HepG2 (cell line): Measurements from ENCODE around the gene NFATC3. TPM values are rescaled to one million over a fixed set of nuclear protein-coding genes. Genes with fewer than 3 reads are reported as not detected.

ENCODE experiments used
- FOXO1 ChIP-seq: sonication (generic); formaldehyde crosslinking; IDR thresholded peaks from 2 replicates; pipeline ENCODE4 v1.4.0; 2020; ENCODE audit warnings: missing genetic modification reagents
- HDAC1 ChIP-seq: sonication (generic); formaldehyde crosslinking; IDR thresholded peaks from 2 replicates; pipeline ENCODE4 v1.5.1; 2020; ENCODE audit warnings: mild to moderate bottlenecking, missing genetic modification reagents
- HNF4G ChIP-seq, 2 experiments: sonication (generic) in 1 of 2; formaldehyde crosslinking in 1 of 2; IDR thresholded peaks; 2 replicates each; pipeline versions ENCODE4 v1.4.0 to v1.6.1; 2011 to 2020; ENCODE audit warnings: borderline replicate concordance in 2 of 2, low read depth in 2 of 2, mild to moderate bottlenecking in 2 of 2, low read length in 1 of 2, missing genetic modification reagents in 1 of 2, moderate library complexity in 1 of 2
- HOXA7 ChIP-seq: sonication (generic); formaldehyde crosslinking; IDR thresholded peaks from 2 replicates; pipeline ENCODE4 v1.8.1; 2022; ENCODE audit warnings: mild to moderate bottlenecking, missing genetic modification reagents, moderate library complexity
- KAT8 ChIP-seq: IDR thresholded peaks from 2 replicates; pipeline ENCODE4 v1.6.1; 2016; ENCODE audit warnings: missing genetic modification reagents, missing compliant biosample characterization
- KLF6 ChIP-seq: IDR thresholded peaks from 2 replicates; pipeline ENCODE4 v1.8.0; 2016; ENCODE audit warnings: missing biosample characterization, missing genetic modification reagents
- LCORL ChIP-seq, 2 experiments: fragments of 450-650 bp in 1 of 2; sonication (generic) in 1 of 2; formaldehyde crosslinking in 1 of 2; IDR thresholded peaks; 2 replicates each; pipeline versions ENCODE4 v1.5.0 to v1.6.1; 2017 to 2020; ENCODE audit warnings: antibody characterized with exemption in 1 of 2, missing genetic modification reagents in 1 of 2
- MEF2D ChIP-seq: sonication (generic); formaldehyde crosslinking; IDR thresholded peaks from 2 replicates; pipeline ENCODE4 v1.5.1; 2020; ENCODE audit warnings: mild to moderate bottlenecking, missing genetic modification reagents
- PHF21A ChIP-seq: sonication (generic); formaldehyde crosslinking; IDR thresholded peaks from 2 replicates; pipeline ENCODE4 v1.5.0; 2020; ENCODE audit warnings: mild to moderate bottlenecking, missing genetic modification reagents
- SALL1 ChIP-seq: sonication (generic); formaldehyde crosslinking; IDR thresholded peaks from 2 replicates; pipeline ENCODE4 v1.8.0; 2022; ENCODE audit warnings: mild to moderate bottlenecking, missing genetic modification reagents
- THAP11 ChIP-seq: IDR thresholded peaks from 2 replicates; pipeline ENCODE4 v1.6.1; 2016; ENCODE audit warnings: missing biosample characterization, missing genetic modification reagents
- TP53 ChIP-seq: sonication (generic); formaldehyde crosslinking; conservative IDR thresholded peaks from 2 replicates; pipeline ENCODE4 v1.4.0; 2020; ENCODE audit warnings: missing genetic modification reagents
- ZBTB7A ChIP-seq: sonication (generic); formaldehyde crosslinking; IDR thresholded peaks from 2 replicates; pipeline ENCODE4 v1.8.0; 2022; ENCODE audit warnings: mild to moderate bottlenecking, missing genetic modification reagents
- ZMYM3 ChIP-seq: sonication (generic); formaldehyde crosslinking; IDR thresholded peaks from 2 replicates; pipeline ENCODE4 v1.5.1; 2020; ENCODE audit warnings: mild to moderate bottlenecking, missing genetic modification reagents
- ZNF496 ChIP-seq: sonication (generic); formaldehyde crosslinking; IDR thresholded peaks from 2 replicates; pipeline ENCODE4 v1.8.1; 2023; ENCODE audit warnings: mild to moderate bottlenecking, moderate library complexity, missing genetic modification reagents; ENCODE audit not compliant: insufficient replicate concordance
- polyA plus RNA-seq, 8 experiments: library from polyadenylated mRNA; depleted of rRNA in 3 of 8; stranded (reverse) in 7 of 8; unstranded in 1 of 8; fragments of >200 nt; fragmentation: Illumina TruSeq in 4 of 8; extraction: Trizol in 4 of 8; gene quantifications; 2 replicates each; pipeline versions ENCODE4 v1.2.1 to v1.2.3, GENCODE V29; 2011 to 2016; ENCODE audit warnings: low read depth in 4 of 8, missing spikeins in 1 of 8, mixed read lengths in 1 of 8; ENCODE audit not compliant: insufficient read depth in 1 of 8
- total RNA-seq, 5 experiments: library from RNA; depleted of rRNA; stranded (reverse); fragments of >200 nt; fragmentation: Illumina TruSeq; extraction: Trizol; gene quantifications; 2 replicates each; pipeline ENCODE4 v1.2.3, GENCODE V29; 2016; ENCODE audit warnings: low read depth in 1 of 5
- TF ChIP-seq, protein P1 (sequence below): sonication (generic); formaldehyde crosslinking; IDR thresholded peaks from 2 replicates; pipeline ENCODE4 v1.4.0; 2020; ENCODE audit warnings: missing genetic modification reagents, mild to moderate bottlenecking, borderline replicate concordance
- TF ChIP-seq, protein P2 (sequence below): sonication (generic); formaldehyde crosslinking; IDR thresholded peaks from 2 replicates; pipeline ENCODE4 v1.8.0; 2022; ENCODE audit warnings: missing genetic modification reagents, mild to moderate bottlenecking, moderate library complexity, borderline replicate concordance
- TF ChIP-seq, protein P3 (sequence below), 2 experiments: sonication (generic) in 1 of 2; formaldehyde crosslinking in 1 of 2; IDR thresholded peaks; 2 replicates each; pipeline versions ENCODE4 v1.4.0 to v1.6.1; 2016 to 2020; ENCODE audit warnings: borderline replicate concordance in 1 of 2, low read depth in 1 of 2, mild to moderate bottlenecking in 1 of 2, missing genetic modification reagents in 1 of 2

Gene NFATC3
- total and polyA plus RNA-seq, 2 of the 13 experiments (the other 11 are each of a cell fraction or from before 2014, with no cell fraction given): 52.6 to 62.7 TPM

DNA sequence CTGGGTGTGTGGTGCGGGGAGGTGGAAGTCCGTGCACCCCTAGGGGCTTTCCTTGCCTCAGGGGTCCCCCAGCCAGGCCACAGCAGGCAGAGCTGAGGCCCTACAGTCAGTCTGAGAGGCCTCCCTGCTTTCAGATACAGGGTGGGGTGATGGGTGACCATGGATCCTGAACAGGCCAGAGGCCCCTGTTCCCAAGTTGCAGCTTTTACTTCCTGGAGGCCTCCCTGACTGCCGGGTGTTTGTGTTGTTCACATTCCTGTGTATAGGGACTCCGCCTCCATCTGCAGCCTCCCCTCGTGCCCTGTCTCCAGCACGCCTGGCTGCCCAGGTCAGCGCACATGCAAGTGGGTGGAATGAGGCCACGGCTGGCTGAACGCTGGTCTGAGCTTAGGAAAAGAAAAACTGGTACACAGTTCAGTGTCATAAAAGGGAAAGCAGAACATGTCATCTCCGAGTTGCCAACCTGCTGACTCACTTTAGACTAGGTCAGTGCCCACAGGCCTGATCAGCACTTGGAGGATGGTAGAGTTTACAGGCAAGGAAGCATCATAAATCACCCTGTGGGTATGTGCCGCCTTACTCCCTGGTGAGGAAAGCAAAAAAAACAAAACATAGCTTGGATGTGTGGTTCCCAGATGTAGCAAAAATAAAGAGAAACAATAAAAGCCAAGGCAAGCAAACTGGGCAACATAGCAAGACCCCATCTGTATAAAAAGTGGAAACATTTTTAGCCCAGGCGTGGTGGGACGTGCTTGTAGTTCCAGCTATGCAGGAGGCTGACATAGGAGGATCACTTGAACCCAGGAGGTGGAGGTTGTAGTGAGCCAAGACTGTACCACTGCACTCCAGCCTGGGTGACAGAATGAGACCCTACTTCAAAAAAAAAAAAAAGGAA, 173.0 kb downstream of the NFATC3 start (continued):
- TF ChIP-seq HNF4G (IDR thresholded peaks at IDR 0.05; ENCODE audit: borderline replicate concordance, low read depth, low read length) (no peak), HNF4G (CRISPR knock-in tag; IDR thresholded peaks at IDR 0.05; ENCODE audit: borderline replicate concordance, low read depth) (peak; percentile 54; the same call in 1 of the 2 replicates), MEF2D (CRISPR knock-in tag) (peak; percentile 71; the same call in 1 of the 2 replicates), SALL1 (CRISPR knock-in tag) (peak; percentile 97), ZMYM3 (peak; percentile 87), KAT8 (CRISPR knock-in tag) (peak; percentile 86), ZNF496 (no peak), HOXA7 (no peak), PHF21A (peak; percentile 76; the same call in 1 of the 2 replicates), TP53 (0 out of 2 replicates have a peak, but pooled peaks have one; percentile 49), ZBTB7A (CRISPR knock-in tag) (0 out of 2 replicates have a peak, but pooled peaks have one; percentile 56), KLF6 (CRISPR knock-in tag) (peak; percentile 77; the same call in 1 of the 2 replicates), FOXO1 (CRISPR knock-in tag) (peak; percentile 88), THAP11 (CRISPR knock-in tag) (peak; percentile 57), LCORL (IDR thresholded peaks at IDR 0.05) (no peak), LCORL (CRISPR knock-in tag; IDR thresholded peaks at IDR 0.05) (peak; percentile 96), HDAC1 (CRISPR knock-in tag) (peak; percentile 80; the same call in 1 of the 2 replicates)
- TF ChIP-seq, protein P1, sequence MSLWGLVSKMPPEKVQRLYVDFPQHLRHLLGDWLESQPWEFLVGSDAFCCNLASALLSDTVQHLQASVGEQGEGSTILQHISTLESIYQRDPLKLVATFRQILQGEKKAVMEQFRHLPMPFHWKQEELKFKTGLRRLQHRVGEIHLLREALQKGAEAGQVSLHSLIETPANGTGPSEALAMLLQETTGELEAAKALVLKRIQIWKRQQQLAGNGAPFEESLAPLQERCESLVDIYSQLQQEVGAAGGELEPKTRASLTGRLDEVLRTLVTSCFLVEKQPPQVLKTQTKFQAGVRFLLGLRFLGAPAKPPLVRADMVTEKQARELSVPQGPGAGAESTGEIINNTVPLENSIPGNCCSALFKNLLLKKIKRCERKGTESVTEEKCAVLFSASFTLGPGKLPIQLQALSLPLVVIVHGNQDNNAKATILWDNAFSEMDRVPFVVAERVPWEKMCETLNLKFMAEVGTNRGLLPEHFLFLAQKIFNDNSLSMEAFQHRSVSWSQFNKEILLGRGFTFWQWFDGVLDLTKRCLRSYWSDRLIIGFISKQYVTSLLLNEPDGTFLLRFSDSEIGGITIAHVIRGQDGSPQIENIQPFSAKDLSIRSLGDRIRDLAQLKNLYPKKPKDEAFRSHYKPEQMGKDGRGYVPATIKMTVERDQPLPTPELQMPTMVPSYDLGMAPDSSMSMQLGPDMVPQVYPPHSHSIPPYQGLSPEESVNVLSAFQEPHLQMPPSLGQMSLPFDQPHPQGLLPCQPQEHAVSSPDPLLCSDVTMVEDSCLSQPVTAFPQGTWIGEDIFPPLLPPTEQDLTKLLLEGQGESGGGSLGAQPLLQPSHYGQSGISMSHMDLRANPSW (CRISPR knock-in tag): peak; percentile 83; the same call in 1 of the 2 replicates
- TF ChIP-seq, protein P2, sequence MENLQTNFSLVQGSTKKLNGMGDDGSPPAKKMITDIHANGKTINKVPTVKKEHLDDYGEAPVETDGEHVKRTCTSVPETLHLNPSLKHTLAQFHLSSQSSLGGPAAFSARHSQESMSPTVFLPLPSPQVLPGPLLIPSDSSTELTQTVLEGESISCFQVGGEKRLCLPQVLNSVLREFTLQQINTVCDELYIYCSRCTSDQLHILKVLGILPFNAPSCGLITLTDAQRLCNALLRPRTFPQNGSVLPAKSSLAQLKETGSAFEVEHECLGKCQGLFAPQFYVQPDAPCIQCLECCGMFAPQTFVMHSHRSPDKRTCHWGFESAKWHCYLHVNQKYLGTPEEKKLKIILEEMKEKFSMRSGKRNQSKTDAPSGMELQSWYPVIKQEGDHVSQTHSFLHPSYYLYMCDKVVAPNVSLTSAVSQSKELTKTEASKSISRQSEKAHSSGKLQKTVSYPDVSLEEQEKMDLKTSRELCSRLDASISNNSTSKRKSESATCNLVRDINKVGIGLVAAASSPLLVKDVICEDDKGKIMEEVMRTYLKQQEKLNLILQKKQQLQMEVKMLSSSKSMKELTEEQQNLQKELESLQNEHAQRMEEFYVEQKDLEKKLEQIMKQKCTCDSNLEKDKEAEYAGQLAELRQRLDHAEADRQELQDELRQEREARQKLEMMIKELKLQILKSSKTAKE (CRISPR knock-in tag): peak; percentile 83
- TF ChIP-seq, protein P3, sequence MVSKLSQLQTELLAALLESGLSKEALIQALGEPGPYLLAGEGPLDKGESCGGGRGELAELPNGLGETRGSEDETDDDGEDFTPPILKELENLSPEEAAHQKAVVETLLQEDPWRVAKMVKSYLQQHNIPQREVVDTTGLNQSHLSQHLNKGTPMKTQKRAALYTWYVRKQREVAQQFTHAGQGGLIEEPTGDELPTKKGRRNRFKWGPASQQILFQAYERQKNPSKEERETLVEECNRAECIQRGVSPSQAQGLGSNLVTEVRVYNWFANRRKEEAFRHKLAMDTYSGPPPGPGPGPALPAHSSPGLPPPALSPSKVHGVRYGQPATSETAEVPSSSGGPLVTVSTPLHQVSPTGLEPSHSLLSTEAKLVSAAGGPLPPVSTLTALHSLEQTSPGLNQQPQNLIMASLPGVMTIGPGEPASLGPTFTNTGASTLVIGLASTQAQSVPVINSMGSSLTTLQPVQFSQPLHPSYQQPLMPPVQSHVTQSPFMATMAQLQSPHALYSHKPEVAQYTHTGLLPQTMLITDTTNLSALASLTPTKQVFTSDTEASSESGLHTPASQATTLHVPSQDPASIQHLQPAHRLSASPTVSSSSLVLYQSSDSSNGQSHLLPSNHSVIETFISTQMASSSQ (IDR thresholded peaks at IDR 0.05; ENCODE audit: low read depth): no peak
- TF ChIP-seq, protein P3 (CRISPR knock-in tag; IDR thresholded peaks at IDR 0.05; ENCODE audit: borderline replicate concordance): peak; percentile 80; the same call in 1 of the 2 replicates
